Measurements from ENCODE around the gene HLCS.

DNA sequence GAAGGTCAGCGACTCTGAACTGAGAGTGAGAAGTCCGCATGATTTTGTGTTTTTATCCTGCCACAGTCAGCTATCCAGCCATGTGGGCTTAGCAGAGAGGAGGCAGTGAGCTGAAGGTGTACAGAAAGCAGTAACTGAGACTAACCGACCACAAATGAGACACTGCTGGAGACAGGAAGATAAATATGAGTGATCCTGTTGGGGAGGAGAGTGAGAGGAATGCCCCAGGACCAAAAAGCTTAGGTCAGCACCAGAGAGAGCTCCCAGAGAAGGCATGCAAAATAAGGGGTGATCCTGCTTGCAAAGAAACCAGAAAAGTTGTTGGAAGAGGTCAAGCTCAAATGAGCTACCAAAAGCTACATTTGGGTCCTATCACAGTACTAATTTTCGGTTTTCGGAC lies 63.7 kb downstream of the HLCS start:
- TF ChIP-seq, protein P1, sequence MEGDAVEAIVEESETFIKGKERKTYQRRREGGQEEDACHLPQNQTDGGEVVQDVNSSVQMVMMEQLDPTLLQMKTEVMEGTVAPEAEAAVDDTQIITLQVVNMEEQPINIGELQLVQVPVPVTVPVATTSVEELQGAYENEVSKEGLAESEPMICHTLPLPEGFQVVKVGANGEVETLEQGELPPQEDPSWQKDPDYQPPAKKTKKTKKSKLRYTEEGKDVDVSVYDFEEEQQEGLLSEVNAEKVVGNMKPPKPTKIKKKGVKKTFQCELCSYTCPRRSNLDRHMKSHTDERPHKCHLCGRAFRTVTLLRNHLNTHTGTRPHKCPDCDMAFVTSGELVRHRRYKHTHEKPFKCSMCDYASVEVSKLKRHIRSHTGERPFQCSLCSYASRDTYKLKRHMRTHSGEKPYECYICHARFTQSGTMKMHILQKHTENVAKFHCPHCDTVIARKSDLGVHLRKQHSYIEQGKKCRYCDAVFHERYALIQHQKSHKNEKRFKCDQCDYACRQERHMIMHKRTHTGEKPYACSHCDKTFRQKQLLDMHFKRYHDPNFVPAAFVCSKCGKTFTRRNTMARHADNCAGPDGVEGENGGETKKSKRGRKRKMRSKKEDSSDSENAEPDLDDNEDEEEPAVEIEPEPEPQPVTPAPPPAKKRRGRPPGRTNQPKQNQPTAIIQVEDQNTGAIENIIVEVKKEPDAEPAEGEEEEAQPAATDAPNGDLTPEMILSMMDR (IDR thresholded peaks at IDR 0.05; ENCODE audit: insufficient read depth, low read length, poor library complexity, severe bottlenecking): no peak
- no peak for TF ChIP-seq EZH2phosphoT487 (conservative IDR thresholded peaks at IDR 0.05; ENCODE audit: low read length)

Data from SU-DHL-6 (cell line).